NT2/D1 (cell line): ENCODE results near the gene PPFIA2.

Experiments used
- YY1 ChIP-seq: IDR thresholded peaks from 2 replicates; pipeline ENCODE4 v1.6.1; 2011; ENCODE audit not compliant: insufficient read length, insufficient read depth
- ZNF274 ChIP-seq: IDR thresholded peaks from 2 replicates; pipeline ENCODE4 v1.6.1; 2011; ENCODE audit warnings: mild to moderate bottlenecking, low read depth, low read length

DNA sequence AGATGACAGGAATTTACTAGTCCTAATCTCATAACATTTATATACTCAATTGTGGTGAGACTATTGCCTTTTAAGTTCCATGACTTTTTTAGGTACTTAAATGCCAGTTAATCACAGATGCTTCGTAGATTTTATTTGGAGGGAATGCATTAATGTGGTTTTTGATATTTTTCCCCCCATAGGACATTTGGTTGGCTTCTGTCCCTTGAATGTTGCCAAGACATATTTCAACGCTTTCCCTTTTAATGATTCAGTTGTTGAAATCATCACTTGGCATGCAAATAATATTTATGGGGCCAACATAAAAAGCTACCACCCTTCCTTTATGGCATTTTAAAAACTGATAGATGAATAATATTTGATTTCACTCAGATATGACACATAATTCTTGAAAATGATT lies 509.2 kb downstream of the PPFIA2 start:
- TF ChIP-seq ZNF274 (no peak), YY1 (no peak)
